Ascending aorta (tissue), 2 donors: ENCODE results near the gene LYPLAL1. TPM values are rescaled to one million over a fixed set of nuclear protein-coding genes. Genes with fewer than 3 reads are reported as not detected.

Source experiments
- DNase-seq, 2 donors: peaks; one replicate each; pipeline ENCODE4 v3.0.0-alpha.2; 2019; ENCODE audit warnings: low spot score in 2 of 2
- H3K27ac ChIP-seq, 2 donors: fragments of 200-600 bp; sonication (generic); one replicate each; pipeline ENCODE4 v1.5.1; 2016 to 2017; ENCODE audit warnings: mild to moderate bottlenecking in 1 of 2
- H3K27me3 ChIP-seq: fragments of 200-600 bp; sonication (generic); one replicate; pipeline ENCODE4 v1.5.1; 2017
- H3K36me3 ChIP-seq, 2 donors: fragments of 200-600 bp; sonication (generic); one replicate each; pipeline ENCODE4 v1.5.1; 2016
- H3K4me1 ChIP-seq, 2 donors: fragments of 200-600 bp; sonication (generic); one replicate each; pipeline ENCODE4 v1.5.1; 2016 to 2017; ENCODE audit warnings: mild to moderate bottlenecking in 1 of 2
- H3K4me3 ChIP-seq, 2 donors: fragments of 200-600 bp; sonication (generic); one replicate each; pipeline ENCODE4 v1.5.1; 2016 to 2017; ENCODE audit warnings: mild to moderate bottlenecking in 1 of 2
- H3K9me3 ChIP-seq, 2 donors: fragments of 200-600 bp; sonication (generic); one replicate each; pipeline ENCODE4 v1.5.1; 2016
- CTCF ChIP-seq, 3 experiments: fragments of 200-600 bp in 2 of 3; fragments of 450-650 bp in 1 of 3; sonication (generic) in 2 of 3; IDR thresholded peaks; one replicate each; pipeline ENCODE4 v1.5.1; 2016 to 2019; ENCODE audit warnings: antibody characterized with exemption in 3 of 3, mild to moderate bottlenecking in 1 of 3, moderate library complexity in 1 of 3
- intact Hi-C: fragments of 100-400 bp; cut with DNase I; formaldehyde crosslinking; loops from one replicate; pipeline ENCODE4 v1.15.1; 2023
- total RNA-seq: library from RNA; depleted of rRNA; stranded (reverse); fragments of >200 nt; gene quantifications from one replicate; pipeline ENCODE4 v1.1.0, GENCODE V29; 2016

The LYPLAL1 gene
- total RNA-seq, 1 donor from 2014 or later, result 27.5 TPM

- Histone ChIP-seq H3K4me3 (no peak overlapping the region), H3K9me3 (no peaks in the 10 kb centered on the region), H3K27ac (no peak overlapping the region), H3K4me1 (no peaks in the 10 kb centered on the region), H3K36me3 (no peaks in the 10 kb centered on the region), H3K27me3 (no peaks in the 10 kb centered on the region)
- no peak for DNase-seq
- TF ChIP-seq CTCF (IDR thresholded peaks at IDR 0.05), result no peak
- intact Hi-C loops, result no loop called here
These were observed 22.2 kb upstream of the LYPLAL1 start for GRCh38 chr1:219151467-219151866.

GRCh38 chr1:219152751-219153150, 20.9 kb upstream of the LYPLAL1 start:
- intact Hi-C loops, result no loop called here
- Histone ChIP-seq H3K27me3 (no peaks in the 10 kb centered on the region), H3K36me3 (no peaks in the 10 kb centered on the region), H3K4me1 (no peaks in the 10 kb centered on the region), H3K27ac (no peak overlapping the region), H3K4me3 (no peak overlapping the region), H3K9me3 (no peaks in the 10 kb centered on the region)
- no peak for TF ChIP-seq CTCF (IDR thresholded peaks at IDR 0.05)
- DNase-seq, result no peak

DNA sequence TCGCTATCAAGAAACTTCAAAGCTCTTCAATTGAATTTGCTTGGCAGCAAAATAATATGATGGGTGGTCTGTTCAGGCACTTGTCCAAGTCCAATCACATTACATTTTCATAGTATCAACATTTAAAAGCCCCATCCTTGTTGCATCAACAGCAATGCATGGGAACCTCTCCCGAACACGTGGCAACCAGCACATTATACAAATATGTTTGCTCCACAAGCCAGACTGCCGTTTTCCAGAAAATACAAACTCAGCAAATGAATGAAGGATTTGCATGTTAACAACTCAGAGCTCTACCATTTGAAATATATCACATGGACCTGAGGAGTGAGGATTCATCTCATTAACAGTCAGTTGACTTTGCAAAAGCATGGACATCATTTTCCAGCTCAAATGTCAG, 20.0 kb upstream of the LYPLAL1 start:
- TF ChIP-seq CTCF (IDR thresholded peaks at IDR 0.05), result no peak
- H3K27ac ChIP-seq, result no peak overlapping the region
- no peak overlapping the region for H3K4me3 ChIP-seq
- H3K36me3 ChIP-seq, result no peaks in the 10 kb centered on the region
- H3K4me1 ChIP-seq, result no peaks in the 10 kb centered on the region
- no peaks in the 10 kb centered on the region for H3K27me3 ChIP-seq
- H3K9me3 ChIP-seq, result no peaks in the 10 kb centered on the region
- intact Hi-C loops, result no loop called here
- DNase-seq, result no peak

- Histone ChIP-seq H3K9me3 (no peaks in the 10 kb centered on the region), H3K4me1 (no peaks in the 10 kb centered on the region), H3K4me3 (no peak overlapping the region), H3K27ac (no peak overlapping the region), H3K36me3 (no peaks in the 10 kb centered on the region), H3K27me3 (no peaks in the 10 kb centered on the region)
- DNase-seq, result no peak
- TF ChIP-seq CTCF (IDR thresholded peaks at IDR 0.05), result no peak
- intact Hi-C loops, result no loop called here
These were observed 18.5 kb upstream of the LYPLAL1 start for GRCh38 chr1:219155135-219155534.

DNA sequence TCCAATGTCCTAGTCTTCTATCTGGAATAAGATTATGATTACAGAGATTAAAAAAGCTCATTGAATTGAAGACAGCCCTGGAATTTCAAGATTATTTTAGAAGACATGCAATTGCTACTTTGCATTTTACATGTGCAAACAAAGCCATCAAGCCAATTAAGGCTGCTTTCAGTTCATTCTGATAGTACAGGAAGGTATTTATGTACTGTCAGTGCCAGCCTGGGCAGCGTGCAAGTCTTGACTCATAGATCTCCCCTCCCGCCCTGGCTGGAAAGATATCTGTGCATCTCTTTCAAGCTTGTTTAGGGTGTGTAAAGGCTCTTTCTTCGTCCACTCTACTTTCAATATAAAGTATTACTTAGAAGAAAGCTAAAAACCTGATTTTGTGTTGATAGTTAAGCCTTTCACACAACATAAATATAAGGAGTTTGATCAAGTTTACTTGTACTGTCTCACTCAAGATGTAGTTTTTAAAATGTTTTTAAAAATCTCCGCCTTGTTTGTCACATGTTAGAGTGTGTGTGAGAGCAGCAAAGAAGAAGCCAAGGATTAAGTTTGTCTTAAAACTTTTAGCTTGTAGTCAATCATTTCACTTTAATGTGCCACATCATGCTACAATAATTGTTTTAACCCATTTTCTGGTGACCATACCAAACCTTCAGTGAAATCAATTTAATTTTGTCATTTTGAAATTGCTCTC, 13.6 kb upstream of the LYPLAL1 start:
- Histone ChIP-seq H3K27me3 (no peaks in the 10 kb centered on the region), H3K36me3 (no peaks in the 10 kb centered on the region), H3K4me3 (no peak overlapping the region), H3K27ac (no peak overlapping the region), H3K4me1 (no peaks in the 10 kb centered on the region), H3K9me3 (no peaks in the 10 kb centered on the region)
- no peak for DNase-seq
- intact Hi-C loops, result no loop called here
- TF ChIP-seq CTCF (IDR thresholded peaks at IDR 0.05), result no peak

GRCh38 chr1:219160967-219161366, 12.7 kb upstream of the LYPLAL1 start:
- Histone ChIP-seq H3K4me3 (no peak overlapping the region), H3K36me3 (no peaks in the 10 kb centered on the region), H3K27me3 (no peaks in the 10 kb centered on the region), H3K4me1 (no peaks in the 10 kb centered on the region), H3K27ac (no peak overlapping the region), H3K9me3 (no peaks in the 10 kb centered on the region)
- intact Hi-C loops, result no loop called here
- TF ChIP-seq CTCF (IDR thresholded peaks at IDR 0.05), result no peak
- DNase-seq, result no peak
